IgD-negative memory B cell (primary cell): ENCODE results near the gene CCDC170. TPM values are rescaled to one million over a fixed set of nuclear protein-coding genes. Genes with fewer than 3 reads are reported as not detected.
A peak's percentile ranks its signal among the peaks of the same experiment; 100 is the strongest.

ENCODE experiments used
- H3K27ac Mint-ChIP-seq, 3 donors: one replicate each; pipeline ENCODE4 v1.8.0; 2020 to 2022; ENCODE audit warnings: mild to moderate bottlenecking in 3 of 3, mixed read lengths in 3 of 3, moderate library complexity in 1 of 3
- H3K27me3 Mint-ChIP-seq: one replicate; pipeline ENCODE4 v1.8.0; 2021; ENCODE audit warnings: mixed read lengths
- H3K36me3 Mint-ChIP-seq: one replicate; pipeline ENCODE4 v1.8.0; 2020; ENCODE audit warnings: mild to moderate bottlenecking, mixed read lengths
- H3K4me1 Mint-ChIP-seq, 3 donors: one replicate each; pipeline ENCODE4 v1.8.0; 2020 to 2022; ENCODE audit warnings: mixed read lengths in 3 of 3, mild to moderate bottlenecking in 1 of 3
- H3K4me3 Mint-ChIP-seq, 4 donors: one replicate each; pipeline ENCODE4 v1.8.0; 2020 to 2022; ENCODE audit warnings: mild to moderate bottlenecking in 4 of 4, mixed read lengths in 4 of 4, moderate library complexity in 3 of 4
- H3K9me3 Mint-ChIP-seq, 3 donors: one replicate each; pipeline ENCODE4 v1.8.0; 2020 to 2021; ENCODE audit warnings: mixed read lengths in 3 of 3, mild to moderate bottlenecking in 1 of 3
- polyA plus RNA-seq: library from polyadenylated mRNA; unstranded; fragments of 300-500 nt; fragmentation: Illumina TruSeq; gene quantifications from one replicate; pipeline ENCODE4 v1.2.3, GENCODE V29; 2021

The CCDC170 gene
- polyA plus RNA-seq, 1 donor from 2014 or later = not detected

DNA sequence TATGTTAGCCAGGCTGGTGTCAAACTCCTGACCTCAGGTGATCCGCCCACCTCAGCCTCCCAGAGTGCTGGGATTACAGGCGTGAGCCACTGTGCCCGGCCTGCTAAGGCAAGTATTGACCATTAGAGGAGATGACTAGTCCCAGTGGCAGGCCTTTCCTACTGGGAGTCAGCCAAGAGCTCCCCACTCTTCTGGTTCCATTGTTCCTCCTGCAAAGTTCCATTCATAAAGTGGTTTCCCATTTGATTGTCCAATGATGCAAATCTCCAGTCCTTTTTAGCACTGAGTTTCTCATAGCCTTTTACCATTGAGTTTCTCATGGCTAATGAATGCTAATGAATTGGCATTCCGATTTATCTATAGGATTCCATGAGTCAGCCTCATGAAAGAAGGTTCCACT lies 165.4 kb downstream of the CCDC170 start:
- peaks cover 5% of the 10 kb centered on the region for H3K27me3 Mint-ChIP-seq
- H3K4me1 Mint-ChIP-seq = no peaks in the 10 kb centered on the region
- no peak overlapping the region for H3K4me3 Mint-ChIP-seq
- H3K9me3 Mint-ChIP-seq = peaks cover 0 to 16% (median 11%) of the 10 kb centered on the region in 3 donors
- no peak overlapping the region for H3K27ac Mint-ChIP-seq
- no peaks in the 10 kb centered on the region for H3K36me3 Mint-ChIP-seq

DNA sequence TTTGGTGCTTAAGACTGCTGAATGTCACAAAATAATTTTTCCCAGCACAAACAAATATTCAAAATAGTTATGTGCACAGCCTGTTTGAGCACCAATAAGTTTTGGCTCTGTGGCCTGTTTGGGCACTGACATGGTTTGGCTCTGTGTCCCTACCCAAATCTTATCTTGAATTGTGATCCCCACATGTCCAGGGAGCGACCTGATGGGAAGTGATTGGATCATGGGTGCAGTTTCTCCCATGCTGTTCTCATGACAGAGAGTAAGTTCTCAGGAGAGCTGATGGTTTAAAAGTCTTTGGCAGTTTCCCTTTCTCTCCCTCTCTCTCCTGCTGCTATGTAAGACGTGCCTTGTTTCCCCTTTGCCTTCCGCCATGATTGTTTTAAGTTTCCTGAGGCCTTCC lies 167.7 kb downstream of the CCDC170 start:
- Mint-ChIP-seq H3K4me1 (no peaks in the 10 kb centered on the region), H3K9me3 (no peaks in the 10 kb centered on the region), H3K36me3 (no peaks in the 10 kb centered on the region), H3K27me3 (peaks cover 7% of the 10 kb centered on the region), H3K4me3 (no peak overlapping the region), H3K27ac (no peak overlapping the region)

DNA sequence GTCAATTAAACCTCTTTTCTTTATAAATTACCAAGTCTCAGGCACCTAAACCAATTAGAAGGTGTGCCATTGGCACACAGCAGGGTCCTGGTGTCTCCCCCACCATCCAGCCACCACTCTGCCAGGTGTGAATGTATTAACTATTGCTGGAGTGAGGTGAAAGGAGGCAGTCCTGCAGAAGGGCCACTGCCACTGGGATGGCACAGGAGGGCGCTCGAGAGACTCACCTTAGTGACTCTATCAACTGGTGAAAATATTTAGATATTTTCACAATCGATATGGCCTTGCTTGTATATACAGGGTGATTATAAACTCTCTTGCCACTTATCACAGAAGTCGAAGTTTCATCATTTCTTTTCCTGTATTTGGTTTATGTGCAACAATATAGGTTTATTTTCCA lies 168.1 kb downstream of the CCDC170 start:
- H3K9me3 Mint-ChIP-seq = no peaks in the 10 kb centered on the region
- no peak overlapping the region for H3K27ac Mint-ChIP-seq
- H3K4me1 Mint-ChIP-seq = no peaks in the 10 kb centered on the region
- H3K4me3 Mint-ChIP-seq = no peak overlapping the region
- no peaks in the 10 kb centered on the region for H3K36me3 Mint-ChIP-seq
- H3K27me3 Mint-ChIP-seq = peaks cover 7% of the 10 kb centered on the region

DNA sequence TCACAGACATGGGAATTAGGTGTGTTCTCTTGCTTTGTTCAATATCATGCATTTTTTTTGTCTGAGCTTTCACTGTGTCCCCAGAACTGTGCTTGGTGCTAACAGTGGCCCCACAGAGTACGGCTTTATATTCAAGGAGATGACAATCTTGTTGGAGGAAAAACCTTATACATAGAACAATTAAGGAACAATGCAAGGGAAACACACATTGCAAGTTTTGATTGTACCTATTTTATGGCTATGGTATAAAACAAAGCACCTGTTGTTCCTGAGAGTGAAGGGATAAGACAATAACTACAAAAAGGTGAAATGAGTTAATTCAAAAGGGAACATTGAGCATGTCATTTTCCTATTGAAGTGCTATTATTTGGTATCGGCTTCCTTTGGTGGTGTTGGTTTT lies 169.7 kb downstream of the CCDC170 start:
- Mint-ChIP-seq H3K27me3 (peaks cover 9% of the 10 kb centered on the region), H3K36me3 (no peaks in the 10 kb centered on the region), H3K27ac (no peak overlapping the region), H3K9me3 (no peaks in the 10 kb centered on the region), H3K4me3 (no peak overlapping the region), H3K4me1 (no peaks in the 10 kb centered on the region)

DNA sequence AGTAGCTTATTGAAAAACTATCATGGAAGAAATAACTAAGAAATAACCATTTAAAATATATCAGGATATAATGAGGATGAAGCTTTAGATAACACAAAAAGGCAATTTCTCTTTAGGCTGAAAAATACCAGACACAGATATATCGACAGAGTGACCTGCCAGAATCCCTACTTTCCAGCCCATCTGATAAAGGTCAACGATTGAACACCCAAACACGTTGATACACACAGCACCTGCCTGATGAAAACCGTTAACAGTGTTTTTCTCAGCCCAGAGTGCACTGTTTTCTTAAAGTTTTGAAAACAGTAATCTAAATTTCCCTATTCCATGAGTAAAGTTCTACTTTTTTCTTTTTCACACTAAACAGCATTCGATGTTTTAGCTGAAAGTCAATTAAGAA lies 170.6 kb downstream of the CCDC170 start:
- Mint-ChIP-seq H3K4me3 (no peak overlapping the region), H3K9me3 (no peaks in the 10 kb centered on the region), H3K27me3 (peaks cover 6% of the 10 kb centered on the region), H3K4me1 (no peaks in the 10 kb centered on the region), H3K27ac (no peak overlapping the region), H3K36me3 (no peaks in the 10 kb centered on the region)

DNA sequence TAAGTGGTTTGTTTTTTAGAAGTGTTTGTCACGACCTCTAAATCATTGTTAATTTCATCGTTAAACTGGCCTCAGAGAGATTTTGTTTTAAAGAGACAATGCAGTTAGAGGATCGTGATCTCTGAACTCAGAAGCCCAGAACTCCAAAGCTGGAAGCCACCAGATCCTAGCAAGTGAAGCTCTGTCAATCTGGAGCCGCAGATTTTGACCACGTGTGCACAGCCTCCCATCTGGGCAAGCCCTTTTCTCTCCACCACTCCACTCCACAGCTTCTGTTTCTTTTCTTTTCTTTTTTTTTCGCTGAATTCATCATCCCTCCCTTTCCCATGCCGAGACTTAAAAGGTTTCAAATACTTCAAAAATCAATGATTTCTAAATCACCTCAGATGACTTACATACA lies 171.5 kb downstream of the CCDC170 start:
- Mint-ChIP-seq H3K4me1 (no peaks in the 10 kb centered on the region), H3K27me3 (peaks cover 6% of the 10 kb centered on the region), H3K9me3 (no peaks in the 10 kb centered on the region), H3K4me3 (peak overlapping the region in 1 of 4 donors; percentile 2), H3K36me3 (no peaks in the 10 kb centered on the region), H3K27ac (no peak overlapping the region)

DNA sequence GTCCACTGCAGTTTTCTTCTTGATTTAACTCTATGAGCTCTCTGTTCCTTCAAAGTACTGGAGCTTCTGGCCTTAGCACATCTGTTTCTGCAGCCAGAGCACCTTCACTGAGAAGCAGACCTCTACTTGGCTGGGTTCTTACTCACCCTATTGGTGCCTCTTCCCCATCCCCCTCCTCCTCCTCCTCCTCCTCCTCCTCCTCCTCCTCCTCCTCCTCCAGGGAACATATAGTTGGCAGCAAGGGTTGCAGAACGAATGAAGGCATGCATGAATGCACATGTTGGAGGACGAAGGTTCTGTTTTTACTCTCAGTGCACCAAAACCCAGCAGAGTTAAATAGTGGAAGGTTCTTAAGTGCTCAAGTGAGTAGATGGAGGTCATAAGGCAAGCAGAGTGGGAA lies 172.7 kb downstream of the CCDC170 start:
- H3K4me3 Mint-ChIP-seq = no peak overlapping the region
- no peaks in the 10 kb centered on the region for H3K36me3 Mint-ChIP-seq
- peaks cover 6% of the 10 kb centered on the region for H3K27me3 Mint-ChIP-seq
- no peaks in the 10 kb centered on the region for H3K4me1 Mint-ChIP-seq
- H3K27ac Mint-ChIP-seq = no peak overlapping the region
- peaks cover 0 to 3% (median 0%) of the 10 kb centered on the region in 3 donors for H3K9me3 Mint-ChIP-seq

DNA sequence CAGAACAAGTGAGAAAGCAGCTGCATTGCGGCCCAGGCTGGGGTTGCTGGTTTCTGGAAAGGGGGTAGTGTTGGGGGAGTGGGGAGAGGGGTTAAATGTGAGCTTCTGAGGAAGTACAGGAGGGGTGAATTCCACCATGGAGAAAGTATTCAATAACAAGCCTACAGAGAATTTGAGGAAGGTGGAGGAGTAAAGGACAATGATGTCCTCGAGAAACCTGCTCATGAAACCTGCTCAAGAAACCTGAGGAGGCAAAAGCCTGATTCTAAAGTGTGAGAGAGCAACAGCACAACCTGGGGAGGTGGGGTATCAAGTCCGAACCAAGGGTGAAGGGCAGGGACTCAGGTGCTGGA lies 175.4 kb downstream of the CCDC170 start:
- H3K36me3 Mint-ChIP-seq = no peaks in the 10 kb centered on the region

DNA sequence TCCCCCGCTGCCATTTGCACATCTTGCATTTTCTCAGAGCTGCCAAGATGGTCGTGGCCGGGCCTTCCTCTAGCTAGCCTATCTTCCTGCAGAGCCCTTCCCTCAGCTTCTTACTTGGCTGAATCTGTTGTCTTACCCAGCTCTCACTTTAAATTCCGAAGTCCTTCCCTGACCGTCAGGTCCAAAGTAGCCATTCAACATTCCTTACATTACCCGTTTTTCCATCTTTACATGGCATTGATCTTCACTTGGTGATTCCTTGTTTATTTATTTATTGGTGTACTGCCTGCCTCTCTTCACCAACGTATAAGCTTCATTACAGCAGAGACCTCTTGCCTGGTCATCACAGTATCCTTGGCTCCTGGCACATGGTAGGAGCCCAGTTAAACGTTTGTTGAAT lies 176.3 kb downstream of the CCDC170 start:
- H3K9me3 Mint-ChIP-seq = peaks cover 0 to 3% (median 0%) of the 10 kb centered on the region in 3 donors
- no peak overlapping the region for H3K27ac Mint-ChIP-seq
- no peaks in the 10 kb centered on the region for H3K36me3 Mint-ChIP-seq
- no peaks in the 10 kb centered on the region for H3K4me1 Mint-ChIP-seq
- H3K27me3 Mint-ChIP-seq = peaks cover 4% of the 10 kb centered on the region
- no peak overlapping the region for H3K4me3 Mint-ChIP-seq

More for the DNA sequence above, 175.4 kb downstream of the CCDC170 start:
- H3K9me3 Mint-ChIP-seq = peaks cover 0 to 3% (median 0%) of the 10 kb centered on the region in 3 donors
- H3K4me3 Mint-ChIP-seq = no peak overlapping the region
- peaks cover 4% of the 10 kb centered on the region for H3K27me3 Mint-ChIP-seq
- H3K4me1 Mint-ChIP-seq = no peaks in the 10 kb centered on the region
- no peak overlapping the region for H3K27ac Mint-ChIP-seq

Other genes with a start within 250 kb of the CCDC170 start
- gene ZBTB2, start 102.5 kb upstream of the CCDC170 start, polyA plus RNA-seq = 20.5 TPM
- gene RMND1, start 41.9 kb upstream of the CCDC170 start, polyA plus RNA-seq = 13.7 TPM